ENCODE measurements around the gene MAP2K3. TPM values are rescaled to one million over a fixed set of nuclear protein-coding genes. Genes with fewer than 3 reads are reported as not detected.

Gene MAP2K3
- total RNA-seq, 1 donor from 2014 or later: 29.2 TPM

GRCh38 chr17:21359483-21359840 lies 75.0 kb downstream of the MAP2K3 start:
- no peaks in the 10 kb centered on the region for H3K36me3 ChIP-seq (ENCODE audit: control insufficient read depth, insufficient read depth, low read length)
- peaks cover 13% of the 10 kb centered on the region for H3K27me3 ChIP-seq (ENCODE audit: control insufficient read depth, insufficient read depth, low read length)
- no peak for TF ChIP-seq CTCF (IDR thresholded peaks at IDR 0.05; ENCODE audit: insufficient read depth, low read length, poor library complexity, severe bottlenecking)
- DNase-seq (ENCODE audit: low read depth): no peak
- H3K4me3 ChIP-seq (ENCODE audit: low read depth, low read length): no peak overlapping the region

- no peak for DNase-seq (ENCODE audit: low read depth)
- TF ChIP-seq CTCF (IDR thresholded peaks at IDR 0.05; ENCODE audit: insufficient read depth, low read length, poor library complexity, severe bottlenecking): no peak
- H3K4me3 ChIP-seq (ENCODE audit: low read depth, low read length): no peak overlapping the region
- H3K36me3 ChIP-seq (ENCODE audit: control insufficient read depth, insufficient read depth, low read length): no peaks in the 10 kb centered on the region
- peaks cover 13% of the 10 kb centered on the region for H3K27me3 ChIP-seq (ENCODE audit: control insufficient read depth, insufficient read depth, low read length)
Measured at GRCh38 chr17:21360048-21360447, 75.5 kb downstream of the MAP2K3 start.

GRCh38 chr17:21361020-21361809 lies 76.7 kb downstream of the MAP2K3 start:
- H3K36me3 ChIP-seq (ENCODE audit: control insufficient read depth, insufficient read depth, low read length): no peaks in the 10 kb centered on the region
- no peak for TF ChIP-seq CTCF (IDR thresholded peaks at IDR 0.05; ENCODE audit: insufficient read depth, low read length, poor library complexity, severe bottlenecking)
- H3K4me3 ChIP-seq (ENCODE audit: low read depth, low read length): no peak overlapping the region
- H3K27me3 ChIP-seq (ENCODE audit: control insufficient read depth, insufficient read depth, low read length): peaks cover 13% of the 10 kb centered on the region
- DNase-seq (ENCODE audit: low read depth): no peak

- H3K27me3 ChIP-seq (ENCODE audit: control insufficient read depth, insufficient read depth, low read length): peaks cover 13% of the 10 kb centered on the region
- no peak for TF ChIP-seq CTCF (IDR thresholded peaks at IDR 0.05; ENCODE audit: insufficient read depth, low read length, poor library complexity, severe bottlenecking)
- no peaks in the 10 kb centered on the region for H3K36me3 ChIP-seq (ENCODE audit: control insufficient read depth, insufficient read depth, low read length)
- no peak for DNase-seq (ENCODE audit: low read depth)
- H3K4me3 ChIP-seq (ENCODE audit: low read depth, low read length): no peak overlapping the region
Measured at GRCh38 chr17:21362331-21362931, 77.9 kb downstream of the MAP2K3 start.

GRCh38 chr17:21363776-21364642 lies 79.5 kb downstream of the MAP2K3 start:
- H3K27me3 ChIP-seq (ENCODE audit: control insufficient read depth, insufficient read depth, low read length): peaks cover 11% of the 10 kb centered on the region
- no peak for DNase-seq (ENCODE audit: low read depth)
- no peaks in the 10 kb centered on the region for H3K36me3 ChIP-seq (ENCODE audit: control insufficient read depth, insufficient read depth, low read length)
- H3K4me3 ChIP-seq (ENCODE audit: low read depth, low read length): no peak overlapping the region
- no peak for TF ChIP-seq CTCF (IDR thresholded peaks at IDR 0.05; ENCODE audit: insufficient read depth, low read length, poor library complexity, severe bottlenecking)

Other genes with a start within 250 kb of the MAP2K3 start
- 235 and 248 TPM in 2 replicates for gene USP22, start 241.7 kb upstream of the MAP2K3 start, total RNA-seq
- 28.2 and 40.7 TPM in 2 replicates for gene DHRS7B, start 157.7 kb upstream of the MAP2K3 start, total RNA-seq
- 21.6 and 24.3 TPM in 2 replicates for gene TMEM11, start 70.5 kb upstream of the MAP2K3 start, total RNA-seq
- 15.2 and 16.8 TPM in 2 replicates for gene NATD1, start 31.3 kb upstream of the MAP2K3 start, total RNA-seq
- 2.5 and 5.9 TPM in 2 replicates for gene KCNJ12, start 91.6 kb downstream of the MAP2K3 start, total RNA-seq

Data from kidney epithelial cell (primary cell).